ENCODE data around the gene TKT. TPM values are rescaled to one million over a fixed set of nuclear protein-coding genes. Genes with fewer than 3 reads are reported as not detected.

TKT gene
- total RNA-seq, 1 donor from 2014 or later, result 379 TPM

DNA sequence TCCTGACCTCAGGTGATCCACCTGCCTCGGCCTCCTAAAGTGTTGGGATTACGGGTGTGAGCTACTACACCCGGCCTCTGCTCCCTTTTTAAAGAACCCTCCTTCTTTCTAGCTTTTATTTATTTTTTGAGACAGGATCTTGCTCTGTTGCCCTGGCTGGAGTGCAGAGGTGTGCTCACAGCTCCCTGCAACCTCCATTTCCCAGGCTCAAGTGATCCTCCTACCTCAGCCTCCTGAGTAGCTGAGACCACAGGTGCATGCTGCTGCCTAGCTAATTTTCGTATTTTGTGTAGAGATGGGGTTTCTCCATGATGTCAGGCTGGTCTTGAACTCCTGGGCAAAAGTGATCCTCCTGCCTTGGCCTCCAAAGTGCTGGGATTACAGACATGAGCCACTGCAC, 34.5 kb downstream of the TKT start:
- Mint-ChIP-seq H3K27ac (no peak overlapping the region), H3K9me3 (no peaks in the 10 kb centered on the region), H3K4me3 (no peak overlapping the region), H3K4me1 (peaks cover 5% of the 10 kb centered on the region), H3K36me3 (ENCODE audit: low read depth) (peaks cover 18% of the 10 kb centered on the region), H3K27me3 (no peaks in the 10 kb centered on the region)
- intact Hi-C loops (cut with micrococcal nuclease), result loop anchor here (10.0 kb wide), 1 partner anchor 123 kb away; the partner anchor contains the start of gene DCP1A
- DNase-seq, result no peak

DNA sequence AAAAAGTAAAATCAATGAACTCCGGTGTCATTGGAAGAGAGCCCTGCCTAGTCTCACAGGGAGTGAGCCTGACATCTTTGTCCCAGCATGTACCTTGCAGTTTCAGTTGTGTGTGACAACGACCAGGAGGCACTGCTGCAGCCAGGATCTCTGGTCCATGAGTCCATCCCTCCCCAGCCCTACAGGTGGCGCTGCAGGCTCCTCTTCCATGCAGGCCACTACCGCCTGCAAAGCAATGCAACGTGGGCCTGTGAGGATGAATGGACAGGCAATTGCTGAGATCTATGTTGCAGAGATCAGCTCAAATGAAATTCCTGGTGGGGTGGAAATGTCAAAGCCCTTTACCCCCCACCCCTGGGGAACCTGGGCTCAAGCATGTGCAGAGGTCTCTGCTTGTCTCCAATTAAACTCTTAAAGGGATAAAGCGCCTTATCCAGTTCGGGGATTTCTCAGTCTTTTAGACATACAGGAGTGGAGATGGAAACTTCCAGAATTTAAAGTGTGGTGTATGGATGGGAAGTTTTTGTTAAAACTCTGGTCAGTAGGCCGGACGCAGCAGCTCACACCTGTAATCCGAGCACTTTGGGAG, 35.8 kb downstream of the TKT start:
- Mint-ChIP-seq H3K4me1 (peaks cover 5% of the 10 kb centered on the region), H3K27me3 (peaks cover 2% of the 10 kb centered on the region), H3K9me3 (no peaks in the 10 kb centered on the region), H3K36me3 (ENCODE audit: low read depth) (peaks cover 9% of the 10 kb centered on the region), H3K27ac (peak overlapping the region; percentile 10), H3K4me3 (no peak overlapping the region)
- peak; percentile 95 for DNase-seq
- intact Hi-C loops (cut with micrococcal nuclease), result loop anchor here (10.0 kb wide), 1 partner anchor 125 kb away; the partner anchor contains the start of gene DCP1A

DNA sequence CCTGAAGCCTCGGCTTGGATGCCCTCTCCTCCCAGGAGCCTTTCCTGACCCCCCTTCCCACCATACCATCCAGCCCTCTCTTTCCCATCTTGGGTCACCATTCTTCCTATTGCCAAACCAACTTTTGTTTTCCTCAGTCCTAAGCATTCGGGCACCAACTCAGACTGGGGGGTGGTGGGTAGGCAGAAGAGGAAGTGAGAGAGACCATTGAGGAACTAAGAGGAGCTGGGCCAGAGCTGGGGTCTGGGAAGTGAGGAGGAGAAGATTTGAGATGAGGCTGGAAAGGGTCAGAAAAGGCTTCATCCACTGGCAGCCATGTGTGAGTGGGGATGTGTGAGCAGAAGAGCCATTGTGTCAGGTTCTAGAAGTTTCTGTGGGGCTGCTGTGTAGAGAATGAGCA, 37.7 kb downstream of the TKT start:
- DNase-seq, result no peak
- Mint-ChIP-seq H3K27me3 (peaks cover 2% of the 10 kb centered on the region), H3K9me3 (no peaks in the 10 kb centered on the region), H3K36me3 (ENCODE audit: low read depth) (peaks cover 6% of the 10 kb centered on the region), H3K4me3 (no peak overlapping the region), H3K27ac (no peak overlapping the region), H3K4me1 (peaks cover 5% of the 10 kb centered on the region)
- intact Hi-C loops (cut with micrococcal nuclease), result no loop called here

DNA sequence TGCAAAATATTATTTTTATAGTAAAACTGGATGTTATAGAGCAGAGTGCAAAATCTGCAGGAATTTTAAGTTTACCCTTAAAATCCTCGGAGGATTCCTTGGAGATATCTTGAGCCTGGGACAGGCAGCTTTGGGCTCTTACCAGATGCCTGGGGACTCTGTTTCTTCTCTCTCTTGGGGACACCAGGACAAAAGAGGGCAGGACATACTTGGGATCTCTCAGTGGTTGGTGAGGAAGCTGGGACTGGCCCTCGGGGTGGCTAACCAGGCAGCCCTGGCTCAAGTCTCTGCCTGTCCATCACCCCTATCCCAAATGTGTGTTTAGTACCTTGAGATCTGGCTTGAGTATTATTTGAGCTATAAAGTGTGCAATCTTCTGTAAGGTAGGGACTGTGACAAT, 38.6 kb downstream of the TKT start:
- Mint-ChIP-seq H3K27me3 (peaks cover 2% of the 10 kb centered on the region), H3K36me3 (ENCODE audit: low read depth) (peaks cover 4% of the 10 kb centered on the region), H3K4me3 (no peak overlapping the region), H3K27ac (no peak overlapping the region), H3K4me1 (peaks cover 5% of the 10 kb centered on the region), H3K9me3 (no peaks in the 10 kb centered on the region)
- intact Hi-C loops (cut with micrococcal nuclease), result no loop called here
- no peak for DNase-seq

DNA sequence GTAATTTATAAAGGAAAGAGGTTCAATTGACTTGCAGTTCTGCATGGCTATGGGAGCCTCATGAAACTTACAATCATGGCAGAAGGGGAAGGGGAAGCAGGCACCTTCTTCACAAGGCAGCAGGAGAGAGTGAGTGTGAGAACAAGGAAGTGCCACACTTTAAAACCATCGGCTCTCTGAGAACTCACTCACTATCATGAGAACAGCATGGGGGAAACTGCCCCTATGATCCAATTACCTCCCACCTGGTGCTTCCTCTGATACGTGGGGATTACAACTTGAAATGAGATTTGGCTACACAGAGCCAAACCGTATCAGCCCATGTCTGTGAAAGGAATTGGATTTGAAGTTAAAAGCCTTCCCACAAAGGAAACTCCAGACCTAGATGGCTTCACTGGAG, 39.1 kb downstream of the TKT start:
- H3K27ac Mint-ChIP-seq, result no peak overlapping the region
- no peak for DNase-seq
- no peaks in the 10 kb centered on the region for H3K9me3 Mint-ChIP-seq
- intact Hi-C loops (cut with micrococcal nuclease), result no loop called here
- peaks cover 5% of the 10 kb centered on the region for H3K4me1 Mint-ChIP-seq
- H3K36me3 Mint-ChIP-seq (ENCODE audit: low read depth), result peaks cover 4% of the 10 kb centered on the region
- peaks cover 2% of the 10 kb centered on the region for H3K27me3 Mint-ChIP-seq
- no peak overlapping the region for H3K4me3 Mint-ChIP-seq

DNA sequence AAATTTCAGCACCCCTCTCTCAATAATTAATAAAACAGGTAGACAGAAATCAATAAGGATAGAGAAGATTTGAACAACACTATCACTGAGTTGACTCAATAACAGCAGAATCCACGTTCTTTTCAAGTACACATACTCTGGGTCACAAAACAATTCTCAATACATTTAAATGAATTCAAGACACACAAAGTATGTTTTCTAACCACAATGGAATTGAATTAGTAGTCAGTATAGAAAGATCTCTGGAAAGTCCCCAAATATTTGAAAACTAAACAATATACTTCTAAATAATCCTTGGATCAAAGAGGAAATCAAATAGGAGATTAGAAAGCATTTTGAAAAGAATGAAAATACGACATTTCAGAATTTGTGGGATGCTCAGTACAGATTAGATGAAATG, 40.0 kb downstream of the TKT start:
- no peaks in the 10 kb centered on the region for H3K9me3 Mint-ChIP-seq
- no peak overlapping the region for H3K27ac Mint-ChIP-seq
- no peak for DNase-seq
- intact Hi-C loops (cut with micrococcal nuclease), result no loop called here
- peaks cover 4% of the 10 kb centered on the region for H3K36me3 Mint-ChIP-seq (ENCODE audit: low read depth)
- no peak overlapping the region for H3K4me3 Mint-ChIP-seq
- H3K27me3 Mint-ChIP-seq, result peaks cover 2% of the 10 kb centered on the region
- H3K4me1 Mint-ChIP-seq, result peaks cover 7% of the 10 kb centered on the region

DNA sequence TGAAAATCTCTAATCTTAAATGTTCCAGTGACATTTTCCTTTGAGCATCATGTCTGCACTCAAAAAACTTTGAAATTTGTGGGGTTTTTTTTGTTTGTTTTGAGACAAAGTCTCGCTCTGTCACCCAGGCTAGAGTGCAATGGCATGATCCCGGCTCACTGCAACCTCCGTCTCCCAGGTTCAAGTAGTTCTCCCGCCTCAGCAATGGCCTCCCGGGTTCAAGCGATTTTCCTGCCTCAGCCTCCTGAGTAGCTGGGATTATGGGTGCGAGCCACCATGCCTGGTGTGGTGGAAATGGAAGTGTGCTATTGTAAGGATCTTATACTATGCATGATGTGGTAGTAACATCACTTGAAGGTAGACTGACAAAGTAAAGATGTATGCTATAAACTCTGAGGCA, 42.5 kb downstream of the TKT start:
- Mint-ChIP-seq H3K36me3 (ENCODE audit: low read depth) (peaks cover 1% of the 10 kb centered on the region), H3K27ac (no peak overlapping the region), H3K4me1 (peaks cover 2% of the 10 kb centered on the region), H3K4me3 (no peak overlapping the region), H3K27me3 (peaks cover 2% of the 10 kb centered on the region), H3K9me3 (peaks cover 3% of the 10 kb centered on the region)
- intact Hi-C loops (cut with micrococcal nuclease), result no loop called here
- DNase-seq, result no peak

DNA sequence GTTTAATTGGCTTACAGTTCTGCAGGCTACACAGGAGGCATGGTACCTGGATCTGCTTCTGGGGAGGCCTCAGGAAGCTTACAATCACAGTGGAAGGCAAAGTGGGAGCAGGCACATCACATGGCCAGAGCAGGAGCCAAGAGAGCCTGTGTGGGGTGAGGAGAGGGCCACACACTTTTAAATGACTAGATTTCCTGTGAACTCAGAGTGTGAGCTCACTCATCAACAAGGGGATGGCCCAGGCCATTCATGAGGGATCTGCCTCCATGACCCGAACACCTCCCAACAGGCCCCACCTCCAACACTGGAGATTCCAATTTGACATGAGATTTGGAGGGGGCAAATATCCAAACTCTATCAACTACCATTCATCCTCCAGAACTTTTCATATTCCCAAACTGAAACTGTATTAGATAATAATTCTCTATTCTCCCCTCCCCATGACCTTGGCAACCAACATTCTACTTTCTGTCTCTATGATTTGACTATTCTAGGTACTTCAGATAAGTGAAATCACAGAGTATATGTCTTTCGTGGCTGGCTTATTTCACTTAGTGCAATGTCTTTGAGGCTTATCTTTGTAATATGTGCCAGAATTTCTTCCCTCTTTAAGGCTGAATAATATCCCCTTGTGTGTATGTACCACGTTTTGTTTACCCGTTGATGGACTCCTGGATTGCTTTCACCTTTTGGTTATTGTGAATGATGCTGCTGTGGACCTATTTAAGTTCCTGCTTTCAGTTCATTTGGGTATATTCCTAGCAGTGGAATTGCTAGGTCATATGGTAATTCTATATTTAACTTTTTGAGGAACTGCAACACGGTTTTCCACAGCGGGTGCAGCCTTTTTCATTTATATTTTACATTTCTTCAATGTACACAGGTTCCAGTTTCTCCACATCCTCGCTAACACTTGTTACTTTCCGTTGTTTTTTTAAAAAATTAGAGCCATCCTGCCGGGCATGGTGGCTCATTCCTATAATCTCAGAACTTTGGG, 43.8 kb downstream of the TKT start:
- no peak overlapping the region for H3K4me3 Mint-ChIP-seq
- intact Hi-C loops (cut with micrococcal nuclease), result no loop called here

DNA sequence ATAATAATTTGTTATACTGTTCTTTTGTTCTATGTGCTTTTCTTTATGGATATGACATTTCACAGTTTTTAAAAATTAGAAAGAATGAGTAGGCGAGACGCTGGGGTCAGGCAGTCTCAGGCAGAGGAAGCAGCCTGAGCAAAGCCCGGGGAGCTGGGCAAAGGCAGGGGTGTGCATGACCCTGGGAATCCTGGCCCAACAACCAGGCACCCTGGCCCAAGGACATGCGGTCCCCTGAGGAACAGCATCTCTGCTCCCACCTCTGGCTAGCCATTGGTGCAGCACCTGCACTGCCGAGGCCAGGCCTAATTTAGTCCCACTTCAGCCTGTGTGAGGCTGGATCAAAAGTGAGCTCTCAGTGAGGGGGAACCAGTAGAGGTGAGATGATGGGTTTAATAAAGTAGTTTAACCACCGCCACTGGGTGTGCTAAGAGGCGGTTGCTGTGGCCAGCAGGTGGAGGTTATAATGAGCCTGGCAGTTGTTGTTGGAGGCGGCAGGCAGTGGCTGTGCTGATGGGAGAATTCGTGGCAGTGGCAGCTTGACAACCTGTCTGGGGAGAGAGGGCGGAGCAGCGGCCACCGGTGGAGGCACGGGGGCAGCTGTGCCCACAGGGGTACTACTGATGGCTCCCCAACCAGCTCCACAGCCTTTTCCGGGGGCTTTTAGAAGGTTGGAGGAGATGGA, 53.3 kb downstream of the TKT start:
- Mint-ChIP-seq H3K36me3 (ENCODE audit: low read depth) (peaks cover 2% of the 10 kb centered on the region), H3K4me3 (no peak overlapping the region), H3K9me3 (peaks cover 6% of the 10 kb centered on the region), H3K27me3 (no peaks in the 10 kb centered on the region), H3K4me1 (no peaks in the 10 kb centered on the region), H3K27ac (no peak overlapping the region)
- intact Hi-C loops (cut with micrococcal nuclease), result no loop called here
- no peak for DNase-seq

More for the DNA sequence above, 43.8 kb downstream of the TKT start:
- H3K9me3 Mint-ChIP-seq, result peaks cover 10% of the 10 kb centered on the region
- peaks cover 2% of the 10 kb centered on the region for H3K27me3 Mint-ChIP-seq
- H3K27ac Mint-ChIP-seq, result no peak overlapping the region
- DNase-seq, result no peak
- peaks cover 2% of the 10 kb centered on the region for H3K4me1 Mint-ChIP-seq
- H3K36me3 Mint-ChIP-seq (ENCODE audit: low read depth), result peaks cover 3% of the 10 kb centered on the region

DNA sequence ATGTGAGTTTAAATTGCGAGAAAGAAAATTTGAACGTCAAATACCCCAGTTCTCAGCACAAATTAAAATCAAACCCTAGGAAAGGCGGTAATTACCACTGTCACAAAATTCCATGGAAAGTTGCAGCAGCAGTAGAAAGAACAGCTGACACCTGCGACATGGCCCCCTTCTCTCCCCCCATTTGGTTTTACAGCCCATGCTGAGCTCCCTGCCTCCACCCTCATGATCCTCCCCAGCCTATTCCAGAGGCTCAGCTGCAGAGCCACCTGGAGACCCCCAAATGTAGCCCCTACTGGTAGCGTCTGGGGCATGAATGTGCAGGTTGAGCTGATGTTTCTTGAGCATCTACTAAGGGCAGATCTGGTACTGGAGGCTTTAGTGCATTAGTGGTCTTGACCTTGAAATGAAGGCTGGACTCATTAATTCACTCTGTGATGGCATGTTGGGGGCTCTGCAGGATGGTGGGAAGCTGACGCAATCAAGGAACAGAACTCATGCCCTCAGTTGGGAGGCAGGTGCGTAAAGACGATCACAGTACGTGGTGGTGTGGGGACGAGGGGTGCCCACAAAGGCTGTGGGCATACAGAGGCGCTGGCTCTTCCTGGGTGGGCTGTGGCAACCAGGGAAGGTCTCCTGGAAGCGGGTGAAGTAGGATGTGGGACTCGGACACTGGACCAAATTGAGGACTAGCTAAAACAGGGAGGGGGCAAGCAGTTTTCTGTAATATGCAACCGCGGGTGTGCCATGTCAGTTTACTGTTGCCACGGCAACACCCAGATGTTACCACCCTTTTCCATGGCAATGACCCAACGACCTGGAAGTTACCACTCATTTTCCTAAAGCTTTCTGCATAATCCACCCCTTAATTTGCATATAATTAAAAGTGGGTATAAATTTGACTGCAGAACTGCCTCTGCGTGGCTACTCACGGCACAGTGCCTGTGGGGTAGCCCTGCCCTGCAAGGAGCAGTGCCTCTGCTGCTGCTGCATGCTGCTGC, 55.0 kb downstream of the TKT start:
- no peak overlapping the region for H3K4me3 Mint-ChIP-seq
- H3K9me3 Mint-ChIP-seq, result no peaks in the 10 kb centered on the region
- no peaks in the 10 kb centered on the region for H3K36me3 Mint-ChIP-seq (ENCODE audit: low read depth)
- no peak for DNase-seq
- H3K27me3 Mint-ChIP-seq, result no peaks in the 10 kb centered on the region
- no peak overlapping the region for H3K27ac Mint-ChIP-seq
- intact Hi-C loops (cut with micrococcal nuclease), result no loop called here
- peaks cover 3% of the 10 kb centered on the region for H3K4me1 Mint-ChIP-seq

DNA sequence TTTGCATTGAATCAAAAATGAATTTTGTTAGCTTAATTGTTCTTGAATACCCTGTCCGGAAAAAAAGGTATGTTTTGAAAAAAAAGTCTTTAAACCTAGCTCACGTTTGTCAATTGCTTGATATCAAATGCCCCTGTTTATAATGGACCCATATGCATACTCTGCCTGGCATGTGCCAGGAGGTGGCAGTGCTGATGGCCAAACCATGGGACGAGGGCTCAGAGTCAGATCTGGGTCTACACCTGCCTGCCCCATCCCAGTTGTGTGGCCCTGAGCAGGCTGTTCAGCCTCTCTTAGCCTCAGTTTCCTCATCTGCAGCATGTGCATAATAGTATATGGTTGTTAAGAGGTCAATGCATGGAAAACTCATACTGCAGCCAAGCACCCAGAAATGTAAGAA, 56.0 kb downstream of the TKT start:
- no peak for DNase-seq
- Mint-ChIP-seq H3K9me3 (no peaks in the 10 kb centered on the region), H3K4me3 (no peak overlapping the region), H3K27ac (no peak overlapping the region), H3K27me3 (no peaks in the 10 kb centered on the region), H3K36me3 (ENCODE audit: low read depth) (no peaks in the 10 kb centered on the region), H3K4me1 (peaks cover 5% of the 10 kb centered on the region)
- intact Hi-C loops (cut with micrococcal nuclease), result no loop called here

DNA sequence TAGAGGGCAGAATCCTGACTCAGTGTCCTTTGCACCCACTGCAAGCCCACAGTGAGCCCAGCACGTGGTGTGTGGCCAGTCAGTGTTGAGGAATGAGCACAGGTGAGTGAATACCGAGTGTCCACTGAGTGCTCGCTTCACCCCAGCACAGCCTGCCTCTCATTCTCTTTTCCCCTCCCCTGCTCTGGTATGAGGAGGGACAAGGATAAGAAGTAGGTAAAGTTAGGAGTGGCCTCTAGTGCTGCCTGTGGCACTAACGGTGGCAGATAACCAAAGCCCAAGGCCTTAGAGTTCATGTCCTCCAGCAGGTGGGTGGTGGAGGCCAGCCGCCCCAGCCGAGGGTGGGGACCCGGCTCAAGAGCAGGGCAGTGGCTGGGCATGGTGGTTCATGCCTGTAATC, 56.8 kb downstream of the TKT start:
- H3K36me3 Mint-ChIP-seq (ENCODE audit: low read depth), result no peaks in the 10 kb centered on the region
- H3K9me3 Mint-ChIP-seq, result no peaks in the 10 kb centered on the region
- no peak overlapping the region for H3K27ac Mint-ChIP-seq
- H3K27me3 Mint-ChIP-seq, result no peaks in the 10 kb centered on the region
- intact Hi-C loops (cut with micrococcal nuclease), result no loop called here
- DNase-seq, result no peak
- H3K4me3 Mint-ChIP-seq, result no peak overlapping the region
- peaks cover 5% of the 10 kb centered on the region for H3K4me1 Mint-ChIP-seq

Data from activated CD4-positive, alpha-beta T cell treated with anti-CD3 and anti-CD28 coated beads, Interleukin-2, amount 10 ng/mL, durations not matched to agents 24 days and 14 days (primary cell).